ENCODE data around the gene GLIPR2.
A peak's percentile ranks its signal among the peaks of the same experiment; 100 is the strongest.
"Not testable (repeated sequence)": the region's sequence is repeated elsewhere in the genome, so short reads cannot be mapped to it uniquely, and the experiment has no call there.

Gene GLIPR2

DNA sequence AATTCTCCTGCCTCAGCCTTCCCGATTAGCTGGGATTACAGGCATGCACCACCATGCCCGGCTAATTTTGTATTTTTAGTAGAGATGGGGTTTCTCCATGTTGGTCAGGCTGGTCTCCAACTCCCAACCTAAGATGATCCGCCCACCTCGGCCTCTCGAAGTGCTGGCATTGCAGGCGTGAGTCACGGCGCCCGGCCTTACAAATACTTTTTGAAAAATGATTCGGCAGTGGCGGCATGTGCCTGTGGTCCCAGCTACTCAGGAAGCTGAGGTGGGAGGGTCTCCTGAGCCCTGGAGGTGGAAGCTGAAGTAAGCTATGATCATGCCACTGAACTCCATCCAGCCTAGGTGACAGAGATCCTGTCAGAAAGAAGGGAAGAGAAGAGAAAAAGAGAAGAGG is 23.6 kb downstream of the GLIPR2 start:
- not testable (repeated sequence) for H3K27ac ChIP-seq; DNase-seq (ENCODE audit: low read depth, low spot score)

- H3K27ac ChIP-seq = no peak overlapping the region
- DNase-seq (ENCODE audit: low read depth, low spot score) = no peak
Observed at GRCh38 chr9:36161187-36161586, 24.7 kb downstream of the GLIPR2 start.

- DNase-seq (ENCODE audit: low read depth, low spot score) = no peak
- no peak overlapping the region for H3K27ac ChIP-seq
Observed at GRCh38 chr9:36162211-36162738, 25.7 kb downstream of the GLIPR2 start.

DNA sequence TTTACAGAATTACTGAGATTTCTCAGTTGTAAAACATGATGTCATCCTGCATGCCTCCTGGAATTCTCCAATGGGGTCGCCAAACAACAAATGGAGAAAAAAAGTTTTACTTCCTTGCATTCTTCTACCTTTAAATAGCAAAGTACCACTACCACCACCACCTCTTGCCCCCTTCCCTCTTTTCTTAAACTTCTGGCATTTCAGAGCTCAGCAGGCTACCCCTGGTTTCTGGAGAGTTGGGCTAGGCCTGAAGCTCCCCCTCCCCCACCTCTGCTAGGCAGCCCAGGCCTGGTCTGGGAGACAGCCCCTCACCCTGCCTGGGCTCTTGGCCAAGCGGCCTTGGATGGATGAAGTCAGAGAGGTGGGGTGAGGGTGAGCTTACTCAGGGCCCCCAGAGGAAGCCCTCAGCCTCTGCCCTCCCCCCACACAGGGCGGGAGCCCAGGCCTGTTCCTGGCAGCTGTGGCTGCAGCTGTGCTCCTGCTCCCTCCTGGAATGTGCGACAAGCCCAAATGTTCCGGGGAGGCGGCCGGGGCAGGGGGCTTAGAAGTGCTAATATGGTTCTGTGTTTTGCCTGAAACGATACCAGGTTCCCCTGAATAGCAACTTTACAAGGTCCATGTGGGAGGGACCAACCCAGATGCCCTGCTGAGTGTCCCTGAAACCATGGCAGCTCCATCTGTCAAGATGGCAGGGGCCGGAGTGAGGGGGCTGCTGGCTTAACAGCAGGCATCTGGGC is 26.7 kb downstream of the GLIPR2 start:
- no peak overlapping the region for H3K27ac ChIP-seq
- no peak for DNase-seq (ENCODE audit: low read depth, low spot score)

DNA sequence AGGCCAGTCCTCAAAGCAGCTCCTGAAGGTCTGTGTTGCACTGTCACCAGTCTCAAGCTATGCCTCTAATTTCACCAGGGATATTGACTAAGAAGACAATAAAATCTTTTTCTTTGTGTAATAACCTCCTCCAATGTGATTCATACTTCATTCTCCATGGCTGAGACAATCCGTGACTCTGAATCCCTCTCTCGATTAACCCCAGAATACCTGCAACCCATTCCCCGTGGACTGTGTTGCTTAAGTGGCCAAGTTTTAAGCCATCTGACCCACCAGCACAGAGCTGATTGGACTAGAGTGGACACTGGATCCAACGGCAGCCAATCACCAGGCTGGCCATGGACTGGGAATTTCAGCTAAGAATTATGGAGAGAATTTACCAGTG is 27.2 kb downstream of the GLIPR2 start:
- no peak overlapping the region for H3K27ac ChIP-seq

GRCh38 chr9:36164372-36164771 is 27.8 kb downstream of the GLIPR2 start:
- H3K27ac ChIP-seq = no peak overlapping the region
- no peak for DNase-seq (ENCODE audit: low read depth, low spot score)

More for the DNA sequence above, 27.2 kb downstream of the GLIPR2 start:
- DNase-seq (ENCODE audit: low read depth, low spot score) = no peak

DNA sequence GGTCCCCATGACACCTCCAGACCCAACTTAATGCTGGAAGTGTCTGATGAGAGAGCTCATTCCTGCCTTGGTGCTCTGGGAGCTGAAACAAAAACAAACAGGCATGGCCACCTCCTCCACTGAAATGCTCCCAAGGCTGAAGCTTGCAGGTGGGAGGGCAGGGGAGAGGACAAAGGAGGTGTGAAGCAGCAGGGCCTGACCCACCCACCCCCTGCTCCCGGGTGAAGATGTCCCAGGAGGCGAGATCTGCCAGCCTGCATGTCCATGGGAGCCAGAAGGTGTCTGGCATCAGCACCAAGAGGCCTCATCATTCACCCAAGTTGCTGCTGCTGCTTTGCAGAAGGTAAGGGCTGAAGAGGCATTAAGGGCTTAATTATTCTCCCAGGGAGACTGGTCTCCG is 28.5 kb downstream of the GLIPR2 start:
- no peak for DNase-seq (ENCODE audit: low read depth, low spot score)
- no peak overlapping the region for H3K27ac ChIP-seq

GRCh38 chr9:36165826-36166167 is 29.3 kb downstream of the GLIPR2 start:
- H3K27ac ChIP-seq = no peak overlapping the region
- no peak for DNase-seq (ENCODE audit: low read depth, low spot score)

GRCh38 chr9:36166168-36166927 is 29.8 kb downstream of the GLIPR2 start:
- no peak overlapping the region for H3K27ac ChIP-seq
- DNase-seq (ENCODE audit: low read depth, low spot score) = peak; percentile 18

DNA sequence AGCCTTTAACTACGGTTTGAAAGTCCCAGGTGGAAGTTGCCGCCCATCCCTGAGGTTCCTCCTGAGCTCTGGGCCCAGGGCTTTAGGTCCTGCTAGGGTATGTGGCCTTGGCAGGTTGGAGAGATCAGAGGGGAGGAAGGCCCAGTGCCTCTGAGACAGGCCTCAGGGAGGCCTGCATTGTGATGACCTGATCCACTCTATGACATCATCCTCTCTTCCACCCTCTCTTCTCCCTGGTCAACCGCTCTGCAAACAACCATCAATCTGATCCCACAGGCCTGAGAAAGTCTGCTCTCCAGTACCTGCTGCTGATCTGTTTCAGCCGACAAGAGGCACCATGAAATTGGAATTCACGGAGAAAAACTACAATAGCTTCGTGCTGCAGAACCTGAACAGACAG is 32.6 kb downstream of the GLIPR2 start, which contains the start of gene CCIN:
Gene CCIN, plus strand, starts transcription at position 223 of the 400 bp plus-strand sequence. Its CDS starts 115 bp downstream, at position 338.
- DNase-seq (ENCODE audit: low read depth, low spot score) = no peak

DNA sequence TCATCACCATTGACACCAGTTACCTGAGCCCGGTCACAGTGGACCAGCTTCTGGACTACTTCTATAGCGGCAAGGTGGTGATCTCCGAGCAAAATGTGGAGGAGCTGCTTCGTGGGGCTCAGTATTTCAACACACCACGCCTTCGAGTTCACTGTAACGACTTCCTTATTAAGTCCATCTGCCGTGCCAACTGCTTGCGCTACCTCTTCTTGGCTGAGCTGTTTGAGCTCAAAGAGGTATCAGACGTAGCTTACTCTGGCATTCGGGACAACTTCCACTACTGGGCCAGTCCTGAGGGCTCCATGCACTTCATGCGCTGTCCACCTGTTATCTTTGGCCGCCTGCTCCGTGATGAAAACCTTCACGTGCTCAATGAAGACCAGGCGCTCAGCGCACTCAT is 33.2 kb downstream of the GLIPR2 start:
- DNase-seq (ENCODE audit: low read depth, low spot score) = no peak
- H3K27ac ChIP-seq = no peak overlapping the region

More for the DNA sequence above, 32.6 kb downstream of the GLIPR2 start, which contains the start of gene CCIN:
- H3K27ac ChIP-seq = no peak within 1 kb of the TSS

DNA sequence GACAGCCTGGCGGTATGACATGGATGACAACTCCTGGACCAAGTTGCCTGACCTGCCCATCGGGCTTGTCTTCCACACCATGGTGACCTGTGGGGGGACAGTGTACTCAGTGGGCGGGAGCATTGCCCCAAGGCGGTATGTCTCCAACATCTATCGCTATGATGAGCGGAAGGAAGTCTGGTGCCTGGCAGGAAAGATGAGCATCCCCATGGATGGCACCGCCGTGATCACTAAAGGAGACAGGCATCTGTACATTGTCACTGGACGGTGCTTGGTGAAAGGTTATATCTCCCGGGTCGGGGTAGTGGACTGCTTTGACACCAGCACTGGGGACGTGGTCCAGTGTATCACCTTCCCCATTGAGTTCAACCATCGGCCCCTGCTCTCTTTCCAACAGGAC is 34.0 kb downstream of the GLIPR2 start:
- no peak overlapping the region for H3K27ac ChIP-seq
- DNase-seq (ENCODE audit: low read depth, low spot score) = no peak

- H3K27ac ChIP-seq = no peak overlapping the region
- no peak for DNase-seq (ENCODE audit: low read depth, low spot score)
Observed at GRCh38 chr9:36173861-36174260, 37.3 kb downstream of the GLIPR2 start.

DNA sequence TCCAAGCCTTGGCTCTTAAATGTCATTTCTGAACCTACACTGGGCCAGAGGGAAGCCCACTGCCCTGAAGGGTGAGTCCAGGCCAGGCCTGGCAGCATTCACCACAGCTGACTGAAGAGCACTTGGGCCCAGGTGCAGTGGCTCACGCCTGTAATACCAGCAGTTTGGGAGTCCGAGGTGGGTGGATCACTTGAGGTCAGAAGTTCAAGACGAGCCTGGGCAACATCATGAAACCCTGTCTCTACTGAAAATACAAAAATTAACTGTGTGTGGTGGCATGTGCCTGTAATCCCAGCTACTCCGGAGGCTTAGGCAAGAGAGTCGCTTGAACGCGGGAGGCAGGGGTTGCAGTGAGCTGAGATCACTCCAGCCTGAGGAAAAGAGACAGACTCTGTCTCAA is 37.7 kb downstream of the GLIPR2 start:
- DNase-seq (ENCODE audit: low read depth, low spot score) = no peak
- H3K27ac ChIP-seq = no peak overlapping the region

DNA sequence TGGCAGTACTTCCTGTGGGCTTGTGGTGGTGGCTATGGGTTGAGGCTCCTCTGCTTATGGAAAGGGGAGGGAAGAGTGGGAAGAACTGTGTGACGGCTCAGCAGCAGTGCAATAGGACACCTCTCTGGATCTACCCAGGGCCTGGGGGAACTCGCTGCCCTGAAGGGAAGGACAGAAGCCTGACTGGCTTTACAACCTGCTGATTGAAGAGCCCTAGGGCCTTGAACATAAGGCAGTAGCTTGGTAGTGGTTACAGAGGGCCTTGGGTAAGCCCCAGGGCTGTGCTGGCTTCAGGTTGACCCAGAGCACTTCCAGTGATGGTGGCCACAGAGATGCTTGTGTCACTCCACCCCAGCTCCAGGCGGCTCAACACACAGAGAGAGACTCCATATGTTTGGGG is 38.2 kb downstream of the GLIPR2 start:
- no peak for DNase-seq (ENCODE audit: low read depth, low spot score)

GRCh38 chr9:36175209-36175608 is 38.7 kb downstream of the GLIPR2 start:
- not testable (repeated sequence) for DNase-seq (ENCODE audit: low read depth, low spot score)

More for the DNA sequence above, 38.2 kb downstream of the GLIPR2 start:
- H3K27ac ChIP-seq = no peak overlapping the region

GRCh38 chr9:36176496-36176895 is 40.0 kb downstream of the GLIPR2 start:
- not testable (repeated sequence) for H3K27ac ChIP-seq; DNase-seq (ENCODE audit: low read depth, low spot score)

More at GRCh38 chr9:36175209-36175608, 38.7 kb downstream of the GLIPR2 start:
- not testable (repeated sequence) for H3K27ac ChIP-seq

DNA sequence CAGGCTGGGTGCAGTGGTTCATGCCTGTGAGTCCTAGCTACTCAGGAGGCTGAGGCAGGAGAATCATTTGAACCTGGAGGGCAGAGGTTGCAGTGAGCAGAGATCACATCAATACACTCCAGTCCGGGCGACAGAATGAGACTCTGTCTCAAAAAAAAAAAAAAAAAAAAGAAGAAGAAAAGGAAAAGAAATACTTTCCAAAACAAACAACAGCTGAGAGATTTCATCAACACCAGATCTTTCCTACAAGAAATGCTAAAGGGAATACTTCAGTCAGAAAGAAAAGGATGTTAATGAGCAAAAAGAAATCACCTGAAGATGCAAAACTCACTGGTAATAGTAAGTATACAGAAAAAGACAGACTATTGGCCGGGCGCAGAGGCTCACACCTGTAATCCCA is 41.0 kb downstream of the GLIPR2 start:
- DNase-seq (ENCODE audit: low read depth, low spot score) = no peak
- H3K27ac ChIP-seq = no peak overlapping the region

- H3K27ac ChIP-seq; DNase-seq (ENCODE audit: low read depth, low spot score): not testable (repeated sequence)
Observed at GRCh38 chr9:36180243-36180642, 43.7 kb downstream of the GLIPR2 start.

GRCh38 chr9:36187414-36187813 is 50.9 kb downstream of the GLIPR2 start:
- peak overlapping the region; percentile 41 for H3K27ac ChIP-seq

DNA sequence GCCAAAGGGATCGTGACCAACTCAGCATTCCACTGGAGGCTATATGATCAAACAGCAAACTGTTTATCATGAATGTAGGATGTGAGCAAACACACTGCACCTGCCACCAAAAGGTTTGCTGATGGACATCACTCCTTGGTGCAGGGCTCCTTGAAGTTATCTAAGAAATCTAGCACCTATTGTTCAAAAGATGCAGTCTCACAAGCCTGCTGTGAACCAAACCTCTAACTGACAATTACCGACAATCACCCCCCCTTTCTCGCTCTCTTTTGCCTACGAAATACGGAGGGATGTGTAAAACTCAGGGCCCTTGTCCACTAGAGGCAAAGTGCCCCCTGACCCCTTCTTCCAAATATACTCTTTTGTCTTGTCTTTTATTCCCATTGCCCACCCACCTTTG is 51.7 kb downstream of the GLIPR2 start:
- no peak overlapping the region for H3K27ac ChIP-seq
- no peak for DNase-seq (ENCODE audit: low read depth, low spot score)

More at GRCh38 chr9:36187414-36187813, 50.9 kb downstream of the GLIPR2 start:
- DNase-seq (ENCODE audit: low read depth, low spot score) = peak; percentile 24

Data from epithelial cell of prostate (primary cell).